Lung microvascular endothelial cell (primary cell): ENCODE measurements around the gene POR. TPM values are rescaled to one million over a fixed set of nuclear protein-coding genes. Genes with fewer than 3 reads are reported as not detected.

Source experiments
- DNase-seq, 2 donors: peaks; one replicate each; pipeline versions ENCODE4 v3.0.0 to v3.0.0-alpha.2; 2010; ENCODE audit warnings: low read depth in 2 of 2
- total RNA-seq: library from RNA; depleted of rRNA; stranded (reverse); fragments of >200 nt; gene quantifications from 2 replicates; pipeline ENCODE4 v1.2.1, GENCODE V29; 2014

POR gene
- total RNA-seq, 1 donor from 2014 or later = 132 TPM

DNA sequence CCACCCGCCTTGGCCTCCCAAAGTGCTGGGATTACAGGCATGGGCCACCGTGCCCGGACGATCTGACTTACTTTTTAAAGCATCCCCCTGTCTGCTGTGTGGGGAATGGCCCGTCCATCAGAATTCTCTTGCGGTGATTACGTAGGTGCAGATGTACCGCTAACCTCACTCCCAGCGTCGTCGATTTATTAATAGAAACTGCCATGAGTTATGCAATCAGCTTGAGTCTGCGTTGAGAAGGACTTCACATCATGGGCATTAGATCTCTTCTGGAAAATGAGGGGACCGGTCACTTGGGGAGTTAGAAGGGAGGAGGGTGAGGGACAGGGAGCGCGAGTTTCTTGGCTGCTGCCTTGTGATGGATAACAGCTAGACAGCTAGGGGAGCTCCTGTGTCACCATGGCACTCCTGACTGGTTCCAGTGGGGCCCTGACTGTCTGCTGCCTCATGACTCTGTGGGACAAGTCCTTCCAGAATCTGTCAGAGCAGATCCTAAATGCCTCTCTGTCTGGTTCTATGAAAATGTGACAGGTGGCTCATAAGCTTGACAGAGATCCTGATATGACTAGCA lies 35.2 kb downstream of the POR start:
- no peak for DNase-seq

DNA sequence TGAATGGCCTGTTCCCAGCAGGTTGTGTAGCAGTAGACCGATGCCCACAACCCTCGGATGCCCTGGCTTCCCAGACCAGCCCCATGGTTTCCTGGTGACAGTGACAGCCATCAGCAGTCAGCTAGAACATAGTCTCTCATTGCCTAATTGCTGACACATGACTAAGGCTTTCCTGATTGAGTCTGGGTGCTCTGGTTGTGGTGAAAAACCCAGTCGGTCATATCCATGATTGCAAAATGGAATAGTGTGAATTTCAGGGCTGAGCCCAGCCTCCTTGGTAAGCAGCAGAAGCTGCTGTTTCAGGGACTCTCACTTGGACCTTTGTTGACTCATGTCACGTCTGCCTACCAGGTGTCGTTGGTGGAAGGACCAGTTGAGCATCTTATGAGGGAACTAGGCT lies 36.6 kb downstream of the POR start:
- peak; percentile 46 to 62 for DNase-seq

- no peak for DNase-seq
These were observed 38.5 kb downstream of the POR start for GRCh38 chr7:75953431-75953830.

DNA sequence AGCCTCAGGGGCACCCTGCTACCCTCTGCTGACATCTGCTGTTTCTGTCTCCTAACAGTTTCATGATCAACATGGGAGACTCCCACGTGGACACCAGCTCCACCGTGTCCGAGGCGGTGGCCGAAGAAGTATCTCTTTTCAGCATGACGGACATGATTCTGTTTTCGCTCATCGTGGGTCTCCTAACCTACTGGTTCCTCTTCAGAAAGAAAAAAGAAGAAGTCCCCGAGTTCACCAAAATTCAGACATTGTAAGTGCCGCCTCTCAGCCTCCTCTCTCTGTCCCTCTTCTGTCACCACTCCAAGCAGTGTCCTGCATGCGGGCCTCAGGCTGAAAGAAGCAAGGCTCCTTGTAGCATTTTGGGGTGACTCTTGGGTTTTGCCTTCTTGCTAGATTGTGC lies 39.0 kb downstream of the POR start:
- no peak for DNase-seq

DNA sequence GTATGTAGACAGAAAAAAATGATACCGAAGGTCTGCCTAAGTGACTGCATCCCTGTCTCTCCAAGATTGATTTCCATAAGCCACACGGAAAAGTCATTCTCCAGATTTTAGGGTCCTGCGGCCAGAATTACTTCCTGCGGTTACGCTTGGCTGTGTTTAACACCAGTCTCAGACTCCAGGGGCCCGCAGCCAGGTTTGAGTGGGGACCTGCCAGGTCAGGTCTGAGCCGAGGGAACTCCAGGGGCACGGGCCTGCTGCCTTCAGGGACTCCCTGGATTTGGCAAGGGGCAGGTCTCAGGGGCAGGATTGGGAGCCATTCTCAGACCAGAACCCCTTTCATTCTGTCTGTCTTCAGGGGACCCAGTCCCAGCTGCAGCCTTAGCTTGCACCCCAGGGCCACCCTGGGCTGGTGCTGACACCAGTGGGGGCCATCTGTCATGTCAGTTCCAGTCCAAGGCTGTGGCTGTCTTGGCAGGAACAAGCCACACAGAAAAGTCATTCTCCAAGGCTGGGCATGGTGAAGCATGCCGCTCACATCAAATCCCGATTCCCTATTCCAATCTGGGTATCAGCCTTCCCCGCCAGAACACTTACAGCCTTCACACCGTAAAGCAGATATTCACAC lies 40.5 kb downstream of the POR start:
- no peak for DNase-seq

DNA sequence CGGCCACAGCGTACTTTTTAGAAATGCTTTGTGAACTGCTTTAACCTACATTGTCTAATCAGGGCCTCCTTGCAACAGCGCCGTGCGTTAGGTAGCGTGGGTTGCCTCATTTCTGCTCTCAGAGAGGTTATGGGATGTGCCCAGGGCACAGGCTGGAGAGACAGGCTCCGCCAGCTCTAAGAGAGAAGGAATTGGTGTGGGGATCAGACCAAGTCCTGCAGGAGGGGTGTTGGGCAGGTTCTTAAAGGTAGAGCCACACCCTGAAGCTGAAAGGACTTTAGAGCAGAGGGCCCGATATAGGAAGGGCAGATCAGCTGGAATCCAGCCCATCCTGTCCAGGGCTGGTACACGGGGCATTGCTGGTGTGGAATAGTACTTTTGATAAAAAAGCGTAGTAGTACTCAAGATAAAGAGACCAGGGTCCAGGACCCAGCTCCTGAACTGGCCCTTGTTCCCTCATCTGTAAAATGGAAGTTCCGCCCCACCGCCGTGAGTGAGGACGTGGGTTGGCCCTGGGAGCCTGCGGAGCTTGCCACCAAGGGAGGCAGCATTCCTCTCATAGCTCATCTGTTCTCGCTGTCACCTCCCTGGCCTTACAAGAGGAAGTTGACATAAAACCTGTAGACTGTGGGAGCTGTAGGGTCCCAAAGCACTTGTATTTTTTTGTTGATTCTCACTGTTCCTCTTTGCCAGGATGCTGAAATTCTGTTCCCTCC lies 42.2 kb downstream of the POR start:
- peak in 1 of 2 donors; percentile 71 for DNase-seq

DNA sequence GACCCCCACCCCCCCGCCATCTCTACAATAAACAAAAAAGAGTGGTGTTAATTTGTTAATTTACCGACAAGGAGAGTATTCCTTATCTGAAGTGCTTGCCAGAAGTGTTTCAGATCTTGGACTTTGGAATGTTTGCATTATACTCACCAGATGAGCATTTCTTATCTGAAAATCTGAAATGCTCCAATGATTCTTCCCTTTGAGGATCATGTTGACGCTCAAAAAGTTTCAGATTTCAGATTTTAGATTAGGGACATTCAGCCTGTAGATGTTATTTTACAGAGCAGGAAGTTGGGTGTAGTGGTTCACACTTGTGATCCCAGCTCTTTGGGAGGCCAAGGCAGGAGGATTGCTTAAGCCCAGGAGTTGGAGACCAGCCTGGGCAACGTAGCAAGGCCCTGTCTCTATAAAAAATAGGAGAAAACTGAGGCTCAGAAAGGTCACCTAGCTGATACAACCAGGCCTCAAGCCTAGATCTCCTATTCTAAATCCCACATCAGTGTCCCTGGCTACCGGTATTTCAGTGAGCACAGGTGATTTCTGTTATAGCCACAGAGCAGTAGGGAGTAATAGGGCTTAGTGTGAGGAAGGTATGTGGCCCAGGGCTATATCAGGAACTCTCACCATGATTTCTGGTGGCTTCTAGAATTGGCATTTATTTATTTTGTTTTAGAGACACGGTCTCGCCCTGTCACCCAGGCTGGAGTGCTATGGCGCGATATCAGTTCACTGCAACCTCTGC lies 44.0 kb downstream of the POR start:
- DNase-seq = no peak

GRCh38 chr7:75960372-75960771 lies 45.4 kb downstream of the POR start:
- DNase-seq = no peak

DNA sequence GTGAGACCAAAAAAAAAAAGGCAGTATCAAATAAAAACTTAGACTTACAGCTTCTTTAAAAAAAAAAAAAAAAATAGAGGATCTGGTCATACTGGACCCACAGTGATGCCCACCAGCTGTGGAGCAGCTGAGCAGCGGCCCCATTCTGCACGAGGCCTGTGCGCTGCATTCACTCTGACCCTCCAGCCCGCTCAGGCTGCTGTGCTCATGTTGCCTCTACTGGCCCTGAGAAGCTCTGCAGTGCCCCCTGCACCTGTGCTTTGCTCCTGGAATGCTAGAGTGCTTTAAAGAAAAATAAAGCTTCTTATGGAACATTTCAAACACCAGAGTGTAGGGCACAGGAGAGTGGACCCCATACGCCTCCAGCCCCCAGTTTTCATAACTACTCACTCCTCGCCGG lies 46.3 kb downstream of the POR start:
- DNase-seq = peak in 1 of 2 donors; percentile 32

DNA sequence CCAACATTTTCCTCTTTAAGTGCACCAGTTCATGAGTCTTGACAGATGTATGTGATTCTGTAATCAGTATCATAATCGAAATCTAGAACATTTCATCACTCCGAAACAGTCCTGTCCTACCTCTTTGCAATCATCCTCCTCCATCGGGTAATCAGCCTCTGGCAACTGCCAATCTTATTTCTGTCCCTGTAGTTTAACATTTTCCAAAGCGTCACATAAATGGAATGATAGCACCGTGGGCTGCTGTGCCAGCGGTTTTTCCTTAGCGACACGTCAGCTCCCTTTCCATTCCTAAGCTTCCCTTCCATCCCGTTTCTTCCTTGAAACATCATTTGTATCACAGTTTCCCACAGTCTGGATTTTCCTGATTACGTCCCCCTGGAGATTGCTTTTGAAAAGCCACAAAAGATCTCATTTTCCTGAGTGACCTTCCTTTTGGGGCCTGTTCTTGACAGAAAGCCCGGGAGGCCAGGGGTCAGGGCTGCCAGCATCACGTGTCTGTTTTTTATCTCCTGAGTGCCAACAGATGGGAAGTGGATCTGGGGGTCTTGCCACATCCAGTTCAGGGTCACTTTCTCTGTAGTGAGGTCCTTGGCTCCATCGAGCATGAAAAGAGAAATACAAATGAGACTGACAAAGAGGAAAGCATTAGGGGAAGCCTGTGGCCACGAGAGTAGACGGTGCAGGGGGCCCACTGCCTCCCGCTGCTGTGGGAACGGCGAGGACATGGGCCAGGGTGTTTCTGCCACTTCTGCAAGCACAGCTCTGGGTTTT lies 47.8 kb downstream of the POR start:
- peak; percentile 59 to 97 for DNase-seq

DNA sequence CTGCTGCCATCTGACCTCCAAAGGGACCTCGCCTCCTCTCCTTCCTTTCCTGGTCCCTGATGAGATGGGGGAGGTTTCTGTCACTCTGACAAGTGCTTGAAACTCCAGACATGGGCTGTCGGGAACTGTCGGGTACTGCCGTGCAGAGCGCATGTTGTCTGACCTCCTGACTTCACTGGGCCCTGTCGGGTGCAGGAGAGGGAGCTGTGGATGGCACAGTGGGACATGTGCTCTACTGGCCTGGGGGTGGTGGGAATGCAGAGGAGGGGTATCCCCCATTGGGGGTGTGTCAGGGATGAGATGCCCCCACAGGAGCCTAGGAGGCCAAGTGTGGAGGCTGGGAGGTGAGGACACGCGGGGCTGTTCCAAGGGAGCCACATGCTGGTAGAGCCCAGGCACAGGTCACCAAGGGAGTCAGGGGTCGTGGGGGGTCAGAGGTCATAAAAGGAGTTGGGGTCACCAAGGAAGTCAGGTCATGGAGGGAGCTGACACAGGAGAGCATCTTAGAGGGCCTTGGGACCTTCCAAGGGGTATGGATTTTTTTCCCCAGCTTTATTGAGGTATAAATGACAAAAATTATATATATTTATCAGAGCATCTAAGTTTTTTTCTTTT lies 48.5 kb downstream of the POR start:
- peak in 1 of 2 donors; percentile 19 for DNase-seq

DNA sequence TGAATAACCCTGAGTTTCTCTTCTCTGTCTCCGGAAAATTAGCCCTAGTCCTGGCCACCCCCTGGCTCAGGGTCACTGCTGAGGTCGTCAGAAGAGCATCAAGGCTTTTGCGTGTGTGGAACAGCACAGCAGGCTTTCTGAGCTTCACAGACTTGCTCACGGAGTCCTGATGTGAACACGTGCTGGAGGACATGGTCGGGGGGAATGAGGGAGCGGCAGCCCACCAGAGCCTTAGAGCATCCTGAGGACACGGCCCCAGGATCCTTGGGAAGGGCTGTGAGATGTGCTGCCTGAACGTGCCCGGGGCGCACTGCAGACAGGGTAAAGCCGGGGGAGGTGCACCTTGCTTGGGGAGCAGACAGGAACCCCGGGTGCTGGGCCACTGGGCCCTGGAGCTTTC lies 50.7 kb downstream of the POR start:
- DNase-seq = no peak

- no peak for DNase-seq
These were observed 51.4 kb downstream of the POR start for GRCh38 chr7:75966190-75966961.

DNA sequence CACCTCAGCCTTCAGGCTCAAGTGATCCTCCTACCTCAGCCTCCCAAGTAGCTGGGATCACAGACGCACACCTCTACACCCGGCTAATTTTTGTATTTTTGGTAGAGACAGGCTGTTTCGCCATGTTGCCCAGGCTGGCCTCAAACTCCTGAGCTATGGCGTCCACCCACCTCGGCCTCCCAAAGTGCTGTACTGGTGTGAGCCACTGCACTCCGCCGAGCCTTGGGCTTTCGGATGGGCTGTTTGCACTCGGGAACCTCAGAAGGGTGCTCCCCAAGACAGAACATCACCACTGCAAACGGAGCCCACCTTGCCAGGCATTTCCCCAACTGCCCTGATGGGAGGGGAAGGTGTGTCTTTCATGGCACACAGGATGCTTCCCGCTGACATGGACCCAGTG lies 52.1 kb downstream of the POR start:
- DNase-seq = no peak

- peak; percentile 60 to 64 for DNase-seq
These were observed 52.6 kb downstream of the POR start for GRCh38 chr7:75967487-75967997.

- no peak for DNase-seq
These were observed 53.1 kb downstream of the POR start for GRCh38 chr7:75968012-75968411.

DNA sequence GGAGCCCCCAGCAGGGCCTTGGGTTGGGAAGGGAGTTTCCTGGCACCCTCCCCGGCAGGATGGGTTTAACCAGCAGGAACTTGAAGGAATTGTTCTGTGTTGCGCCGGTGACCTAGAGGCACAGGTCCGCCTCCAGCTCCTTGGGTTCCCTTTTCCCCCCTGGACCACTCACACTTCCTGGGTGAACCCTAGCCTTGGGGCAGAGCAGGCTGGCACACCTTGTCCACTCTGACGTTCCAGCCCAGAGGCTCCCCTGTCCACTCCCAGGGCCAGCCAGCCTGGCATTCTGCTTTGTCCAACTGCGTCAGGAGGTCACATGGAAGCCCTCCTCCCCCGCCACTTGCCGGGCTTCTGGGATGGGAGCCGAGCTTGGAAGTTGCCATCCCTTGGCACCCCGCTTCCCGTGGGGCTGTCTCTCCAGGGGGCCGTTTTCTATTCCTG lies 53.6 kb downstream of the POR start:
- DNase-seq = no peak

- DNase-seq = no peak
These were observed 54.2 kb downstream of the POR start for GRCh38 chr7:75969182-75969581.

GRCh38 chr7:75969704-75970498 lies 54.9 kb downstream of the POR start:
- no peak for DNase-seq
